ENCODE data around the gene ARF6.

DNA sequence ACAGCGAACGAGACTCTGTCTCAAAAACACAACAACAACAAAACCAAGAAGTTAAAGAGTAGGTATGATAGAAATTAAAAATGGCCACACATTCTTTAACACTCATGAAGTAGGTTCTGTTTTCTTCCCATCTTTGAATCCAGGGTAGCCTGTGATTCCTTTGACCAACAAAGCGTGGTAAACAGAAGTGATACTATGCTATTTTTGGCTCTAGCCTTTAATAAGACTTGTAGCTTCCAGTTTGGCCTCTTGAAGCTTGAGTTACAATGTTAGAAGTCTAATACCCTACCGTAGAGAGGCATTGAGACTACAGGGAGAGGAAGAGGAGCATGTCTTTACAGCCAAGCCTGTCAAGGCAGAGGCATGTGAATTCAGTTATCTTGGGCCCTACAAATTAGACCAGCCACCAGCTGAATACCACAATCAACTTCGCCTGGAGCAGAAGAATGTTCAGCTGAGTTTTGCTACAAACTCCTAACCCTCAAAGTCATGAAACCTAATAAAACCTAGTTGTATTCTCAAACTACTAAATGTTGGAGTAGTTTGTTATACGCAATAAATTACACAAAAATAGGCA lies 35.4 kb upstream of the ARF6 start:
- TF ChIP-seq, protein P1, sequence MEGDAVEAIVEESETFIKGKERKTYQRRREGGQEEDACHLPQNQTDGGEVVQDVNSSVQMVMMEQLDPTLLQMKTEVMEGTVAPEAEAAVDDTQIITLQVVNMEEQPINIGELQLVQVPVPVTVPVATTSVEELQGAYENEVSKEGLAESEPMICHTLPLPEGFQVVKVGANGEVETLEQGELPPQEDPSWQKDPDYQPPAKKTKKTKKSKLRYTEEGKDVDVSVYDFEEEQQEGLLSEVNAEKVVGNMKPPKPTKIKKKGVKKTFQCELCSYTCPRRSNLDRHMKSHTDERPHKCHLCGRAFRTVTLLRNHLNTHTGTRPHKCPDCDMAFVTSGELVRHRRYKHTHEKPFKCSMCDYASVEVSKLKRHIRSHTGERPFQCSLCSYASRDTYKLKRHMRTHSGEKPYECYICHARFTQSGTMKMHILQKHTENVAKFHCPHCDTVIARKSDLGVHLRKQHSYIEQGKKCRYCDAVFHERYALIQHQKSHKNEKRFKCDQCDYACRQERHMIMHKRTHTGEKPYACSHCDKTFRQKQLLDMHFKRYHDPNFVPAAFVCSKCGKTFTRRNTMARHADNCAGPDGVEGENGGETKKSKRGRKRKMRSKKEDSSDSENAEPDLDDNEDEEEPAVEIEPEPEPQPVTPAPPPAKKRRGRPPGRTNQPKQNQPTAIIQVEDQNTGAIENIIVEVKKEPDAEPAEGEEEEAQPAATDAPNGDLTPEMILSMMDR (IDR thresholded peaks at IDR 0.05) = no peak
- TF ChIP-seq, protein P2, sequence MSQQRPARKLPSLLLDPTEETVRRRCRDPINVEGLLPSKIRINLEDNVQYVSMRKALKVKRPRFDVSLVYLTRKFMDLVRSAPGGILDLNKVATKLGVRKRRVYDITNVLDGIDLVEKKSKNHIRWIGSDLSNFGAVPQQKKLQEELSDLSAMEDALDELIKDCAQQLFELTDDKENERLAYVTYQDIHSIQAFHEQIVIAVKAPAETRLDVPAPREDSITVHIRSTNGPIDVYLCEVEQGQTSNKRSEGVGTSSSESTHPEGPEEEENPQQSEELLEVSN (IDR thresholded peaks at IDR 0.05; ENCODE audit: borderline replicate concordance, low read depth) = no peak
- TF ChIP-seq TP53 (CRISPR knock-in tag; IDR thresholded peaks at IDR 0.05) (no peak), JUN (IDR thresholded peaks at IDR 0.05) (no peak), CBX2 (IDR thresholded peaks at IDR 0.05; ENCODE audit: borderline replicate concordance, low read depth) (no peak), NPAS2 (CRISPR knock-in tag; IDR thresholded peaks at IDR 0.05; ENCODE audit: borderline replicate concordance) (no peak), RARB (CRISPR knock-in tag; IDR thresholded peaks at IDR 0.05) (no peak), CHD4 (IDR thresholded peaks at IDR 0.05; ENCODE audit: borderline replicate concordance) (no peak), POLR2A (IDR thresholded peaks at IDR 0.05; ENCODE audit: low read length) (no peak), RFX5 (IDR thresholded peaks at IDR 0.05) (no peak)
- TF ChIP-seq, protein P3, sequence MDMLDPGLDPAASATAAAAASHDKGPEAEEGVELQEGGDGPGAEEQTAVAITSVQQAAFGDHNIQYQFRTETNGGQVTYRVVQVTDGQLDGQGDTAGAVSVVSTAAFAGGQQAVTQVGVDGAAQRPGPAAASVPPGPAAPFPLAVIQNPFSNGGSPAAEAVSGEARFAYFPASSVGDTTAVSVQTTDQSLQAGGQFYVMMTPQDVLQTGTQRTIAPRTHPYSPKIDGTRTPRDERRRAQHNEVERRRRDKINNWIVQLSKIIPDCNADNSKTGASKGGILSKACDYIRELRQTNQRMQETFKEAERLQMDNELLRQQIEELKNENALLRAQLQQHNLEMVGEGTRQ (IDR thresholded peaks at IDR 0.05) = no peak
- TF ChIP-seq, protein P4, sequence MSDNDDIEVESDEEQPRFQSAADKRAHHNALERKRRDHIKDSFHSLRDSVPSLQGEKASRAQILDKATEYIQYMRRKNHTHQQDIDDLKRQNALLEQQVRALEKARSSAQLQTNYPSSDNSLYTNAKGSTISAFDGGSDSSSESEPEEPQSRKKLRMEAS (IDR thresholded peaks at IDR 0.05) = no peak

Data from A549 (cell line).